Small intestine (tissue), 7 donors: ENCODE data around the gene RPL37A. TPM values are rescaled to one million over a fixed set of nuclear protein-coding genes. Genes with fewer than 3 reads are reported as not detected.
A peak's percentile ranks its signal among the peaks of the same experiment; 100 is the strongest.

Experiments used
- DNase-seq, 2 donors: peaks; one replicate each; pipeline versions ENCODE4 v3.0.0 to v3.0.0-alpha.2; 2013
- FAIRE-seq: peaks from 2 replicates; lab custom pipeline; 2012; peaks lifted over from hg19 to GRCh38; lab: Jason Lieb, UNC
- H3K27ac ChIP-seq, 3 donors: one replicate each; pipeline ENCODE4 v1.5.1; 2013; ENCODE audit warnings: low read length in 2 of 3, mild to moderate bottlenecking in 2 of 3, control low read depth in 1 of 3, inconsistent platforms in 1 of 3, low read depth in 1 of 3, moderate library complexity in 1 of 3
- H3K27me3 ChIP-seq, 3 donors: one replicate each; pipeline ENCODE4 v1.6.1; 2013; ENCODE audit warnings: low read length in 3 of 3, inconsistent platforms in 1 of 3; ENCODE audit not compliant: control insufficient read depth in 3 of 3, insufficient read depth in 3 of 3
- H3K36me3 ChIP-seq, 3 donors: one replicate each; pipeline ENCODE4 v1.6.1; 2013; ENCODE audit warnings: low read length in 3 of 3, inconsistent platforms in 1 of 3, low read depth in 1 of 3, mild to moderate bottlenecking in 1 of 3, moderate library complexity in 1 of 3; ENCODE audit not compliant: control insufficient read depth in 3 of 3, insufficient read depth in 2 of 3
- H3K4me1 ChIP-seq, 3 donors: one replicate each; pipeline ENCODE4 v1.6.1; 2013; ENCODE audit warnings: low read length in 2 of 3, inconsistent platforms in 1 of 3, low read depth in 1 of 3, mild to moderate bottlenecking in 1 of 3, moderate library complexity in 1 of 3; ENCODE audit not compliant: control insufficient read depth in 3 of 3, insufficient read depth in 2 of 3
- H3K4me3 ChIP-seq, 3 donors: one replicate each; pipeline ENCODE4 v1.5.1; 2013; ENCODE audit warnings: low read length in 3 of 3, control low read depth in 1 of 3, inconsistent platforms in 1 of 3, low read depth in 1 of 3, mild to moderate bottlenecking in 1 of 3, moderate library complexity in 1 of 3
- H3K9me3 ChIP-seq, 2 donors: one replicate each; pipeline ENCODE4 v1.6.1; 2013; ENCODE audit warnings: low read depth in 1 of 2, low read length in 1 of 2; ENCODE audit not compliant: control insufficient read depth in 2 of 2, insufficient read depth in 1 of 2
- WGBS, 3 donors: extraction: QIAGEN DNeasy Blood & Tissue Kit; methylation state at CpG; one replicate each; pipeline ENCODE4 v1.1.7; 2013; 5-methylcytosine and 5-hydroxymethylcytosine counted together
- polyA plus RNA-seq, 4 donors: library from polyadenylated mRNA; stranded (reverse) in 3 of 4; unstranded in 1 of 4; fragments of 200-250 nt in 3 of 4; fragments of 120-200 nt in 1 of 4; gene quantifications; one replicate each; pipeline versions ENCODE4 v1.2.1 to v1.2.3, GENCODE V29; 2013
- donor health status: healthy with polysubstance abuse.
- donor health status: control.
- donor health status: control.
- donor health status: Bipolar disorder and iron deficiency.
- donor health status: healthy.

The RPL37A gene
- polyA plus RNA-seq, 4 donors, result 1,824 to 4,790 (median 3,519) TPM

DNA sequence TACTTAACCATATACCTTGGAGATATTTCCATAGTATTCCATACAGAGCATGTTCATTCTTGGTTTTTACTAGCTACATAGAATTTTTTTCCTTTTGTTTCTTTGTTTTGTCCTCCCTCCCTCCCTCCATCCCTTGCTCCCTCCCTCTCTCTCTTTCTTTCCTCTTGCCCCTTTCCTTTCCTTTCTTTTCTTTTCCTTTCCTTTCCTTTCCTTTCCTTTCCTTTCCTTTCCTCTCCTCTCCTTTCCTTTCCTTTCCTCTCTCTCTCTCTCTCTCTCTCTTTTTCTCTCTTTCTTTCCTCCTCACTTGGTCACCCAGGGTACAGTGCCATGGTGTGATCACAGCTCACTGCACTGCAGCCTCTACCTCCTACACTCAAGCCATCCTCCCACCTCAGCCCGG is 28.3 kb downstream of the RPL37A start:
- no peaks in the 10 kb centered on the region for H3K36me3 ChIP-seq
- H3K9me3 ChIP-seq, result peaks cover 0 to 9% of the 10 kb centered on the region in 2 donors
- no peak for FAIRE-seq
- H3K27ac ChIP-seq, result no peak overlapping the region
- no peaks in the 10 kb centered on the region for H3K4me1 ChIP-seq
- DNase-seq, result no peak
- H3K4me3 ChIP-seq, result no peak overlapping the region
- no peaks in the 10 kb centered on the region for H3K27me3 ChIP-seq
- 92 to 93% (median 92%) methylated on average over 1 of the region's 1 CpG for WGBS, 3 donors

DNA sequence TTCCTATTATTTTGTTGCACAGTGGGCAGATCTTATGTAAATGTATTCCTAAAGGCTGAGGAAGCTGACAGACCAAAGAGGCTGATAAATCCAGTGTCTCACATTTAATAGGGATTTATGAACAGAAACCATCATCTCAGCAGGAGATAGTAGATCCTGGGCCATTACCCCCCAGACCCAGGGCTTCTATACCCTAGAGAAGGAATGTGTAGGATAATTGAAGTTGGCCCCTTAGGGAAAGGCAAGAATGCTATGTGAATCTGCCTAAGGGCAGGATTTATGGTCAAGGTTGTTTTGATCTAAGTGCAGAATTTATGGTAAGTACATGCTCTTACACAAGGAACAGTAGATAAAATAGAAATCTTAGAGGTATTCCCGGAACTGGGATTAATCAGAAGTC is 29.0 kb downstream of the RPL37A start:
- no peaks in the 10 kb centered on the region for H3K27me3 ChIP-seq
- H3K9me3 ChIP-seq, result peaks cover 0 to 9% of the 10 kb centered on the region in 2 donors
- no peak overlapping the region for H3K4me3 ChIP-seq
- FAIRE-seq (no peak), DNase-seq (no peak)
- no peaks in the 10 kb centered on the region for H3K36me3 ChIP-seq
- peaks cover 0 to 5% (median 0%) of the 10 kb centered on the region in 3 donors for H3K4me1 ChIP-seq
- H3K27ac ChIP-seq, result no peak overlapping the region
- WGBS, 3 donors, result 72 to 91% (median 72%) methylated on average over 1 of the region's 1 CpG

DNA sequence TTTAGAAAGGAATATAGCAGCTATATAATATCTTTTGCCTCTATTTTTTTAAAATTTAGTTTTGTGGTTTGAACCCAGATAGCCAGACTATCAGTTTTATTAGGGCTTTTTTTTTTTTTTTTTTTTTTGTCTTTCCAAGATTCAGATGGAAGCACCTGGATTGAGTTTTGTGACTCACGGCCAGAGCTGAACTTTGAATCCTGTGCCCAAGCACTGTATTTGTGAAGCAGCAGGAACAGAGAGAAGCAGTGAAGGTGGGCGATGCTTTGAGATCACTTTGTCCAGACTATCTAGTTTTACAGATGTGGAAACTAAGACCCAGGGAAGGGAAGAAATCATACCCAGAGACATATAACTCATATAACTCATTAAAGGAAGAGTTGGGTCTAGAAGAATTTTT is 33.9 kb downstream of the RPL37A start:
- 13 to 55% (median 30%) methylated on average over 2 of the region's 2 CpGs for WGBS, 3 donors
- peak; percentile 58 to 59 for DNase-seq
- peak overlapping the region in 1 of 3 donors; percentile 46 for H3K27ac ChIP-seq
- no peaks in the 10 kb centered on the region for H3K9me3 ChIP-seq
- H3K4me1 ChIP-seq, result peaks cover 0 to 38% (median 0%) of the 10 kb centered on the region in 3 donors
- H3K27me3 ChIP-seq, result no peaks in the 10 kb centered on the region
- no peak overlapping the region for H3K4me3 ChIP-seq
- no peak for FAIRE-seq
- H3K36me3 ChIP-seq, result no peaks in the 10 kb centered on the region

DNA sequence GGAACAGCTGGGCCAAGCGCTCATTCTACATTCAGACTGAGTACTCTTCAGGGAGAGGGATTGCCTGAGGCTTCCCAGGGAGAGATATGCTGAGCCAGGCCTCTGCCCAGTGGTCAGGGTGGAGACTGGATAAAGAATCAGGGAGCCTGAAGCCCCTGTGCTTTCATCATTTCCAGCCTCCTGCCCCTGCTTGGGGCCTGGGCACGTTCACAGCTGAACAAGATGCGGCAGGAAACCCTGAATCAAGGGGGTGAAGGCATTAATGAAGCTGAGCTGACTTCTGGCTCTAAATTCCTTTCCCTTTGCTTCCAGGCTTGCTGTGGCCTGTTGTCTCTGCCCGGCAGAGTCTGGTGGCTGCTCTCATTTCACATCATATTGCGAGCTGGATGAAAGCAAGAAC is 35.0 kb downstream of the RPL37A start:
- Histone ChIP-seq H3K4me1 (peaks cover 0 to 46% (median 0%) of the 10 kb centered on the region in 3 donors), H3K4me3 (no peak overlapping the region), H3K36me3 (no peaks in the 10 kb centered on the region), H3K27me3 (no peaks in the 10 kb centered on the region), H3K9me3 (no peaks in the 10 kb centered on the region), H3K27ac (no peak overlapping the region)
- no peak for DNase-seq
- no peak for FAIRE-seq
- 86 to 91% (median 87%) methylated on average over 5 of the region's 5 CpGs for WGBS, 3 donors

DNA sequence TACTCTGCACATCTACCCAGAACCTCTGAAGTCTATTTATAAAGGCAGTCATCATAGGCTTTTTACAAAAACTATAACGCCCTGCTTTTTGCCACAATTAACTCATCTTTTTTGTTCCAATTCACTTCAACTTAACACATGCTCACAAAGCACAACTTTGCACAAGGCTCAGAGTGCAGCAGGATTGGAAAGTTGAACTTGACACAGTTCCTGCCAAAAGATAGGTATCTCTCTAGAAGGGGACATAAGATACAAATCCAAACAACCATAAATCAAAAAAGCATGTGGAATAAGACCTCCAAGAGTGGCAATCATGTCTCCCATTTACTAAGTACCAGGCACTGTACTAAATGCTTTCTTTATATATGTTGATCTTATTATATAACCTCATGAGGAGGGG is 36.2 kb downstream of the RPL37A start:
- DNase-seq (no peak), FAIRE-seq (no peak)
- H3K27me3 ChIP-seq, result no peaks in the 10 kb centered on the region
- WGBS, 3 donors, result 51 to 74% (median 70%) methylated on average over 1 of the region's 1 CpG
- peak overlapping the region in 2 of 3 donors; percentile 52 to 68 for H3K27ac ChIP-seq
- H3K9me3 ChIP-seq, result peaks cover 0 to 4% of the 10 kb centered on the region in 2 donors
- peaks cover 0 to 51% (median 3%) of the 10 kb centered on the region in 3 donors for H3K4me1 ChIP-seq
- H3K4me3 ChIP-seq, result no peak overlapping the region
- no peaks in the 10 kb centered on the region for H3K36me3 ChIP-seq

DNA sequence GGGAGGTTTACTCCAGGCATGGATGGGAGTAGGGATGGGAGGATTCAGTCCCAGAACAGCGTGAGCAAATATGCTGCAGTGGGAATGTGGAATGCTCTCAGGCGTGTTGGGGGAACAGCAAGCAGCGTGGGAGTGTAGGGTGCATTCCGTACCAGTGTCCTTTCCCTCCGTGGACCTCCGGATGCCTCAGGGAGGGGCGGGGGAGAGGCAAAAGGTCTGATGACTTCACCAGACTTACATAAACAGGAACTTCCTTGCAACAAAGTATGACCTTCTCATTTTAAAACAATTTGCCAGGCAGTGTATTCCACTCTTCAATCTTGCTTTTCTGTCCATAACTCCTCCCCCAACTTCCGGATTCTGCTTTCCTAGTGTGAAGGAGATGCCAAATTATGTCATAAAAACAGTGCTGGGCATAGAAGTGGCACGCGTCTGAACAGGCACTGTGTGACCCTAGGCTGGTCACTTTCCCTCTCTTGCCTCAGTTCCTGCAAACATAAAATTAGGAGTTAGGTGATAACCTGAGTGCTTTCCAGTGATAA is 36.9 kb downstream of the RPL37A start:
- no peak for FAIRE-seq
- WGBS, 3 donors, result 12 to 22% (median 15%) methylated on average over 10 of the region's 10 CpGs

DNA sequence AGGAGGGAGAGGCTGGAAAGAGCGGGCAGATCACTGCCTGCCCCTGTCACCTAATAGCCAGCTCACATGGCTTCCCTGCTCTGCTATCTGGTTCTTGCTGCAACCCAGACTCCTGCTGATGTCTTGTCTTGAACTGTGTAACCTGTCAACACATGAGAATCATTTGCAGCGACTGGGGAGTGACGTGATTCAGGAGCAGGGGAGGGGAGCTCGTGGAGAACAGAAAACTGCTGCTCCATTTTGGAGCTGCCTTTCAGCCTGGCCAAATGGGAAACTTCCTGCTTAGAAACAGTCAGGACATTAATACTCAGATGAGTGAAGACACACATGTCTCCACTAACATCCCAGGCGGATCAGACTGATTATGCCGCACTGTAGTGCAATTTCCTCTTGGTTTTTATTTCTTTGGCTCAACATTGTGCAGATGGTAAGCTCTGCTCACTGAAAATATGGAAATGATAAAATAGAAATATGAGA is 38.1 kb downstream of the RPL37A start:
- DNase-seq, result peak in 1 of 2 donors; percentile 46
- H3K27me3 ChIP-seq, result no peaks in the 10 kb centered on the region
- no peak overlapping the region for H3K4me3 ChIP-seq
- H3K27ac ChIP-seq, result peak overlapping the region in 1 of 3 donors; percentile 1
- FAIRE-seq, result no peak
- peaks cover 0 to 69% (median 3%) of the 10 kb centered on the region in 3 donors for H3K4me1 ChIP-seq
- H3K36me3 ChIP-seq, result no peaks in the 10 kb centered on the region
- WGBS, 3 donors, result 68 to 81% (median 80%) methylated on average over 6 of the region's 6 CpGs
- peaks cover 0 to 4% of the 10 kb centered on the region in 2 donors for H3K9me3 ChIP-seq

More for the DNA sequence above, 36.9 kb downstream of the RPL37A start:
- DNase-seq, result peak in 1 of 2 donors; percentile 41
- peaks cover 0 to 4% of the 10 kb centered on the region in 2 donors for H3K9me3 ChIP-seq
- no peak overlapping the region for H3K4me3 ChIP-seq
- peaks cover 0 to 58% (median 3%) of the 10 kb centered on the region in 3 donors for H3K4me1 ChIP-seq
- H3K27me3 ChIP-seq, result no peaks in the 10 kb centered on the region
- H3K27ac ChIP-seq, result peak overlapping the region in 2 of 3 donors; percentile 52 to 68
- no peaks in the 10 kb centered on the region for H3K36me3 ChIP-seq

DNA sequence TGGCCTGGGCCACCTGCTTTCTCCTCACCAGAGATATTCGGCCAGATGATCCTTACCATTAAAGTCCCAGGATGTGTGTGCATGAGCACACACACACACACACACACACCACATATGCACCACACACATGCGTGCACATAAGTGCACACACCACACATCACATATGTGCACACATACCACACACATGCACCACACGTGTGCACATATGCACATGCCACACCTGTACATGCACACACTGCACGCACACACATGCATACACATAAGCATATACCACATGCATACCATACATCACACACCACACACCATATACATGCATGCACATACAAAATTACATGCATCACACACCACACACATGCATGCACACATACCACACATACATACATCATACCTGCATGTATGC is 38.7 kb downstream of the RPL37A start:
- FAIRE-seq (no peak), DNase-seq (no peak)
- Histone ChIP-seq H3K9me3 (peaks cover 0 to 4% of the 10 kb centered on the region in 2 donors), H3K36me3 (no peaks in the 10 kb centered on the region), H3K4me3 (no peak overlapping the region), H3K27ac (no peak overlapping the region), H3K4me1 (peaks cover 0 to 66% (median 3%) of the 10 kb centered on the region in 3 donors), H3K27me3 (no peaks in the 10 kb centered on the region)
- 83 to 87% (median 86%) methylated on average over 4 of the region's 4 CpGs for WGBS, 3 donors
